GM06990 (cell line): ENCODE measurements around the gene EGR1.
A peak's percentile ranks its signal among the peaks of the same experiment; 100 is the strongest.

Experiments
- DNase-seq: peaks from one replicate; pipeline ENCODE4 v3.0.0-alpha.2; 2011; ENCODE audit not compliant: insufficient read length; ENCODE audit errors: extremely low read depth
- H3K27me3 ChIP-seq: replicated peaks from 2 replicates; pipeline ENCODE4 v1.6.0; 2011; ENCODE audit warnings: low read length; ENCODE audit not compliant: control insufficient read depth, insufficient read depth
- H3K36me3 ChIP-seq: 2 replicates; pipeline ENCODE4 v1.5.1; 2011; ENCODE audit warnings: low read length; ENCODE audit not compliant: control insufficient read depth, insufficient read depth
- H3K4me3 ChIP-seq: replicated peaks from 2 replicates; pipeline ENCODE4 v1.5.1; 2011; ENCODE audit warnings: low read depth, mild to moderate bottlenecking, control low read depth, low read length
- TF ChIP-seq, protein P1 (sequence below): IDR thresholded peaks from 2 replicates; pipeline ENCODE4 v1.5.1; 2011; ENCODE audit warnings: low read length, control low read depth, mild to moderate bottlenecking, inconsistent platforms; ENCODE audit not compliant: insufficient read depth, poor library complexity, severe bottlenecking

The EGR1 gene

DNA sequence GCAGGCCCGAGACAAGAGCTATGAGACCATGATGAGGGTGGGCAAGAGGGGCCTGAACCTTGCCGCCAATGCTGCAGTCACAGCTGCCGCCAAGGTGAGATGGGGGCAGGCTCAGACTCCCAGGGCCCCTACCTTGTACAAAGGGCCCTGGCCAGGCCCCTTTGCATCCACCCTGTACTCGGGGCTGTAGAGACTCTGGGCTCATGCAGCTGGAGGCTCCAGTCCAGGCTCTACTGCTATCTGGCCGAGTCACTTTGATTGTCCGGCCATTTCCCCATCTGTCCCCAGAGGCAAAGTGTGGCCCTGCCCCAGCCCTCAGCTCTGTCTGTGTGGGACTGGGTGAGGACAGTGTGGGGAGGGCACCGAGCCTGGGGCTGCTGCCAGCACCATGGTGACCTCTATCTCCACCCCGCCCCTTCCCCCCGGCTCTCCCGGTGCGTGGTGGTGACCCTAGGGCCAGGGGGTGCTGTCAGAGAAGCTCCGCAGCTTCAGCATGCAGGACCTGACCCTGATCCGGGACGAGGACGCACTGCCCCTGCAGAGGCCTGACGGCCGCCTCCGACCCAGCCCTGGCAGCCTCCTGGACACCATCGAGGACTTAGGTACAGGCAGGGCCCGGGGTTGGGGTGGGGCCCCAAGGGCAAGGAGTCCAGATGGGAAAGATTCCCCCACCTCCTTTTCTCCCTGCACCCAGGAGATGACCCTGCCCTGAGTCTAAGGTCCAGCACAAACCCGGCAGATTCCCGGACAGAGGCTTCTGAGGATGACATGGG is 20.3 kb upstream of the EGR1 start:
- no peak overlapping the region for H3K4me3 ChIP-seq
- TF ChIP-seq, protein P1, sequence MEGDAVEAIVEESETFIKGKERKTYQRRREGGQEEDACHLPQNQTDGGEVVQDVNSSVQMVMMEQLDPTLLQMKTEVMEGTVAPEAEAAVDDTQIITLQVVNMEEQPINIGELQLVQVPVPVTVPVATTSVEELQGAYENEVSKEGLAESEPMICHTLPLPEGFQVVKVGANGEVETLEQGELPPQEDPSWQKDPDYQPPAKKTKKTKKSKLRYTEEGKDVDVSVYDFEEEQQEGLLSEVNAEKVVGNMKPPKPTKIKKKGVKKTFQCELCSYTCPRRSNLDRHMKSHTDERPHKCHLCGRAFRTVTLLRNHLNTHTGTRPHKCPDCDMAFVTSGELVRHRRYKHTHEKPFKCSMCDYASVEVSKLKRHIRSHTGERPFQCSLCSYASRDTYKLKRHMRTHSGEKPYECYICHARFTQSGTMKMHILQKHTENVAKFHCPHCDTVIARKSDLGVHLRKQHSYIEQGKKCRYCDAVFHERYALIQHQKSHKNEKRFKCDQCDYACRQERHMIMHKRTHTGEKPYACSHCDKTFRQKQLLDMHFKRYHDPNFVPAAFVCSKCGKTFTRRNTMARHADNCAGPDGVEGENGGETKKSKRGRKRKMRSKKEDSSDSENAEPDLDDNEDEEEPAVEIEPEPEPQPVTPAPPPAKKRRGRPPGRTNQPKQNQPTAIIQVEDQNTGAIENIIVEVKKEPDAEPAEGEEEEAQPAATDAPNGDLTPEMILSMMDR: no peak
- no peaks in the 10 kb centered on the region for H3K27me3 ChIP-seq
- DNase-seq: no peak
- no peaks in the 10 kb centered on the region for H3K36me3 ChIP-seq

DNA sequence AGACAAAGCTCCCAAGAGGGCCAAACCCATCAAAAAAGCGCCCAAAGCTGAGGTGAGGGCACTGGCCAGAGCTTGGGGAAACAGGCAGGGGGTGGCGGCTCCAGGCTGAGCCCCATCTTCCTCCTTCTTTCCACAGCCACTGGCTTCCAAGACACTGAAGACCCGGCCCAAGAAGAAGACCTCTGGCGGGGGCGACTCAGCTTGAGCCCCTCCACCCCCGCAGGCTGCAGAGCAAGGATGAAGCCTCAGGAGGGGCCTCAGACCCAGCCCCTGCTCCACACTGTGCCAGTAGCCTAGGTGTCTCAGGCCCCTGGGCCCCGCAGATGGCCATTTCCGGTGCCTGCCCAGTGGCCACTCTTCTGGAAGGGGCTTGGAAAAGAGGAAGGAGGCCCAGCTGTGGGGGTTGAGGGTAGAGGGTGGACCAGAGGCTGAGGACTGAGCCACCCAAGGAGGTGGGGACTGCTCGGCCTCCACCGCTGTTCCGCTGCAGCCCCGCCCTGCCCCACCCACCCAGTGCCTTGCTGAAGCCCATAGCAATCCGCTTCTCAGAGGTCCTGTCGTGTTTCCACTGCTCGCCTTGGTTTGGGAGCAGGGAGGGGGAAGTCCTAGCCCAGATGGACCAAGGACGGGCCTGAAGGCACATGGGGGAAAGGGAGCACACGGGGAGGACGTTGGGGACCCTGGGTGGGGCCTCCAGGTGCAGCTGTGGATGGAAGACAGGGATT is 19.6 kb upstream of the EGR1 start:
- TF ChIP-seq, protein P1: no peak
- Histone ChIP-seq H3K36me3 (no peaks in the 10 kb centered on the region), H3K27me3 (no peaks in the 10 kb centered on the region), H3K4me3 (no peak overlapping the region)
- DNase-seq: no peak

DNA sequence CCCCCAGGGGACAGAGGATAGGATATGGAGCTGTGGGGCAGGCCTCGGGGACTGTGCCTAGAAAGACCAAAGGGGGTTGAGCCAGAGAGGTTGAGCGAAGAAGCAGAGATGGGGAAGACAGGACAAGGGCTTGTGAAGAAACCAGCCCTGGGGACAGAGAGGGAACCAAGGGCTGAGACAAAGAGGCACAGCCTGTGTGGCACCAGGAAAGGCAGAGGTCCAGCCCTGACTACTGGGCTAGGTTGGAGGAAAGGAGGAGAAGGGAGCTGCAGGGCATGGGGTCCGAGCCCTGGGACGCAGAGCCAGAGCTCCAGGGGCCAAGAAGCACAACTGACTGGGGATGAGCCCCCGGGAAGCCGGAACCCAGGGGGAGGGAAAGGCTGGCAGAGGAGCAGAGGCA is 17.2 kb upstream of the EGR1 start:
- TF ChIP-seq, protein P1: no peak
- Histone ChIP-seq H3K4me3 (no peak overlapping the region), H3K36me3 (no peaks in the 10 kb centered on the region), H3K27me3 (no peaks in the 10 kb centered on the region)
- no peak for DNase-seq

DNA sequence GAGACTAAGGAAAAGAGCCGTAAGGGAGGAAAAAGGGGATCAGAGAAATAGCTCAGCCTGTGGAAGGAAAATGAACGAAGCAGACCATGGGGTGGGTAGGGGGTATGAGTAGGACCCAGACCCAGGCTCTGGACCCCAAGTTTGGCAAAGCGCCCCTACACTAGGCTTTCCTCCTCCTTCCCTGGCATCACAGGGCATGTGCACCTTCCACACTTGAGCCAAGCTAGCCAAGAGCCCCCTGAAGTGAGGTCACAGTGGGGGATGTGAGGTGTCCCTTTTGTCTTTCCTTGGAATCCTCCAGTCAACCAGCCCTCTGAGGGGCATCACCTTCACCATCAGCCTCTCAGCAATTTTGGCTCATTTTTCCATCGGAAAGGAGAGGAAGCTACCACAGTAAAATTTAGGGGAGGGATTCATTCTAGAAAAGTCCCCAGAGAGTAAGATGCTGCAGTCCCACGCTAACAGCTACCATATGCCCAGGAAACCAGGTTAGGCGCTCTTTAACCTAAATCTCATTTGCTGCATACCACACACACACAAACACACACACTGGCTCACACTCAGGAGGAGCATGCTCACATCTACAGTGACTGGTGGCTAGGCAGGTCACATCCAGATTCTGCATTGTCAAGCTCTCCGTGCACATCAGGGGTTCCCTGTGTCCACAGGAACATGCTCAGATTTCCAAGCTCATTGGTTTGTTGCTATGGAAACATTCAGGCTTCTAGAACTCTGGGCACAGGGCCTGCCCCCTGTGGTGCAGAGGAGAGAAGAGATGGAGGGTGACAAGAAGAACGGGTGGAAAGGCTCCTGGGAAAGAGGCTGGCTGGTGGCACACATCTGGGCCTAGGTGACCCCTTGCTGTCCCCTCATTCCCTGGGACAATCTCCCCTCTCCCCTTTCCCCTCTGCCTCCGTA is 16.5 kb upstream of the EGR1 start:
- Histone ChIP-seq H3K4me3 (no peak overlapping the region), H3K27me3 (no peaks in the 10 kb centered on the region), H3K36me3 (no peaks in the 10 kb centered on the region)
- DNase-seq: no peak
- TF ChIP-seq, protein P1: no peak

DNA sequence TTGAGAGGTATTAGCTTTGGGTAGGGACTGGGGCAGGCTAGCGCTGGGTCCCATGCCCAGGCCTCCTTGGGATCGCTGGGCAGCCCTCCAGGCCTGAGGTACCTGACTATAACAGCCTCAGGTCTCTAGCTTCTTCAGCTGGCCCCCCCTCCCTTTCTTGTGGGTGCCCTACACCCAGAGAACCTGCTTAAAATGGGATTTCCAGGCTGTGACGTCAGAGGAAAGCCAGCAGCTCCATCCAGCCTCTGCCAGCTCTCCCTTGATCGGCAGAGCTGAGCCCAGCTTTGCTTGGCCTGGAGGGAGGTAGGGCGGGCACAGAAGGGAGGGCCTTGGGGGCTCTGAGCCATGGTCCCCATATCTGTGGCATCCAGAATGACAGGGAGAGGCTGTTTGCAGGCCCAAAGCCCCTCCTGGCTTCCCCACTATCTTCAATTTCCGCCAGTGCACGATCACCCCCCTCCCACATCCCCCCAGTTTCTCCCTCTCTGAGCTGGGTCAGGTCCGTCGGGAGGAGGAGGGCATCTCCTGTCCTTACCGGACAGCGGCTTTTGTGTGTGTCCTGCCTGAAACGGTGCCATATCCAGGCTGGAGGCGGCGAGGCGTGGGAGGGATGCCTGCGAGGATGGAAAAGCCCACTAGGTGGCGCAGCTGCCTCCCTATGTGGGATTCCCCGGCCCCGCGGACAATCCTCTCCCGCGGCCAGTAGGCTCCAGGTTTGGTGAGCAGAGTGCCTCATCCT is 15.6 kb upstream of the EGR1 start:
- TF ChIP-seq, protein P1: peak; percentile 96
- Histone ChIP-seq H3K27me3 (no peaks in the 10 kb centered on the region), H3K36me3 (no peaks in the 10 kb centered on the region), H3K4me3 (no peak overlapping the region; the same call in 1 of the 2 replicates)
- peak; percentile 74 for DNase-seq
